Liver (tissue), 3 donors: ENCODE results near the gene BCORL1.

ENCODE experiments used
- GABPA ChIP-seq, 2 donors: IDR thresholded peaks in 1 of 2; conservative IDR thresholded peaks in 1 of 2; 2 replicates each; pipeline ENCODE4 v1.6.1; 2016; ENCODE audit warnings: antibody characterized with exemption in 2 of 2, mild to moderate bottlenecking in 1 of 2, moderate library complexity in 1 of 2
- HNF4G ChIP-seq: IDR thresholded peaks from 2 replicates; pipeline ENCODE4 v1.6.1; 2016; ENCODE audit warnings: antibody characterized with exemption
- JUND ChIP-seq, 2 donors: IDR thresholded peaks; 2 replicates each; pipeline ENCODE4 v1.6.1; 2016; ENCODE audit warnings: antibody characterized with exemption in 2 of 2
- NR2F2 ChIP-seq: IDR thresholded peaks from 2 replicates; pipeline ENCODE4 v1.6.1; 2016; ENCODE audit warnings: antibody characterized with exemption
- RAD21 ChIP-seq, 2 donors: IDR thresholded peaks; 2 replicates each; pipeline ENCODE4 v1.6.1; 2016; ENCODE audit warnings: antibody characterized with exemption in 2 of 2, mild to moderate bottlenecking in 2 of 2
- RXRA ChIP-seq, 2 donors: IDR thresholded peaks; 2 replicates each; pipeline ENCODE4 v1.6.1; 2017 to 2018; ENCODE audit warnings: antibody characterized with exemption in 2 of 2, mild to moderate bottlenecking in 1 of 2
- SP1 ChIP-seq: IDR thresholded peaks from 2 replicates; pipeline ENCODE4 v1.6.1; 2018; ENCODE audit warnings: antibody characterized with exemption, mild to moderate bottlenecking
- TAF1 ChIP-seq: conservative IDR thresholded peaks from 2 replicates; pipeline ENCODE4 v1.6.1; 2016; ENCODE audit warnings: antibody characterized with exemption, mild to moderate bottlenecking
- YY1 ChIP-seq: IDR thresholded peaks from 2 replicates; pipeline ENCODE4 v1.6.1; 2016; ENCODE audit warnings: antibody characterized with exemption, mild to moderate bottlenecking
- TF ChIP-seq, protein P1 (sequence below): fragments of 150-350 bp; IDR thresholded peaks from 2 replicates; pipeline ENCODE4 v1.5.1; 2017; ENCODE audit warnings: improper control_type of control experiment, low read depth, low read length; ENCODE audit not compliant: missing input control
- TF ChIP-seq, protein P2 (sequence below): IDR thresholded peaks from 2 replicates; pipeline ENCODE4 v1.6.1; 2016; ENCODE audit warnings: antibody characterized with exemption
- TF ChIP-seq, protein P3 (sequence below): IDR thresholded peaks from 2 replicates; pipeline ENCODE4 v1.6.1; 2016; ENCODE audit warnings: antibody characterized with exemption, mild to moderate bottlenecking
- TF ChIP-seq, protein P4 (sequence below): IDR thresholded peaks from 2 replicates; pipeline ENCODE4 v1.6.1; 2016; ENCODE audit warnings: antibody characterized with exemption
- TF ChIP-seq, protein P5 (sequence below): IDR thresholded peaks from 2 replicates; pipeline ENCODE4 v1.6.1; 2016; ENCODE audit warnings: antibody characterized with exemption
- donor health status: healthy.
- donor health status: healthy.

DNA sequence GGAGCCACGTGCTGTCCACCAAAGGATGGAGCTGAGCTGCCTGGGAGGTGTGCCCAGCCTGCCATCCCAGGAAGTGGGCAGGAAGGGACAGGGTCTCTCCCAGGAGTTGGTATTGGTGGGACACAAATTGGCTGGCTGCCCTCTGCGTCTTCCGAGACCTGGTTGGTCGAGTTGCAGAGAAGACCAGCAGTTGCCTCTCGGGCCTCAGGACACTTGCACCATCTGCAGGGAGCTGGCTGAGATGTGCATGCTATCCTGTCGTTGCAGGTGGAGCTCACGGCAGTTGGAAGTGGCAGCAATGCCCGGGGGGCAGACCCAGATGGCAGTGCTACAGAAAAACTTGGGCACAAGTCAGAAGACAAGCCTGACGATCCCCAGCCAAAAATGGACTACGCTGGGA is 30.2 kb downstream of the BCORL1 start:
- TF ChIP-seq, protein P1, sequence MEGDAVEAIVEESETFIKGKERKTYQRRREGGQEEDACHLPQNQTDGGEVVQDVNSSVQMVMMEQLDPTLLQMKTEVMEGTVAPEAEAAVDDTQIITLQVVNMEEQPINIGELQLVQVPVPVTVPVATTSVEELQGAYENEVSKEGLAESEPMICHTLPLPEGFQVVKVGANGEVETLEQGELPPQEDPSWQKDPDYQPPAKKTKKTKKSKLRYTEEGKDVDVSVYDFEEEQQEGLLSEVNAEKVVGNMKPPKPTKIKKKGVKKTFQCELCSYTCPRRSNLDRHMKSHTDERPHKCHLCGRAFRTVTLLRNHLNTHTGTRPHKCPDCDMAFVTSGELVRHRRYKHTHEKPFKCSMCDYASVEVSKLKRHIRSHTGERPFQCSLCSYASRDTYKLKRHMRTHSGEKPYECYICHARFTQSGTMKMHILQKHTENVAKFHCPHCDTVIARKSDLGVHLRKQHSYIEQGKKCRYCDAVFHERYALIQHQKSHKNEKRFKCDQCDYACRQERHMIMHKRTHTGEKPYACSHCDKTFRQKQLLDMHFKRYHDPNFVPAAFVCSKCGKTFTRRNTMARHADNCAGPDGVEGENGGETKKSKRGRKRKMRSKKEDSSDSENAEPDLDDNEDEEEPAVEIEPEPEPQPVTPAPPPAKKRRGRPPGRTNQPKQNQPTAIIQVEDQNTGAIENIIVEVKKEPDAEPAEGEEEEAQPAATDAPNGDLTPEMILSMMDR, result no peak
- TF ChIP-seq SP1 (no peak), NR2F2 (no peak), JUND (IDR thresholded peaks at IDR 0.05) (no peak), GABPA (IDR thresholded peaks at IDR 0.05 in 1 of 2, conservative IDR thresholded peaks at IDR 0.05 in 1 of 2) (no peak), YY1 (no peak), RAD21 (IDR thresholded peaks at IDR 0.05) (no peak), TAF1 (no peak), HNF4G (no peak), RXRA (IDR thresholded peaks at IDR 0.05) (no peak)
- TF ChIP-seq, protein P2, sequence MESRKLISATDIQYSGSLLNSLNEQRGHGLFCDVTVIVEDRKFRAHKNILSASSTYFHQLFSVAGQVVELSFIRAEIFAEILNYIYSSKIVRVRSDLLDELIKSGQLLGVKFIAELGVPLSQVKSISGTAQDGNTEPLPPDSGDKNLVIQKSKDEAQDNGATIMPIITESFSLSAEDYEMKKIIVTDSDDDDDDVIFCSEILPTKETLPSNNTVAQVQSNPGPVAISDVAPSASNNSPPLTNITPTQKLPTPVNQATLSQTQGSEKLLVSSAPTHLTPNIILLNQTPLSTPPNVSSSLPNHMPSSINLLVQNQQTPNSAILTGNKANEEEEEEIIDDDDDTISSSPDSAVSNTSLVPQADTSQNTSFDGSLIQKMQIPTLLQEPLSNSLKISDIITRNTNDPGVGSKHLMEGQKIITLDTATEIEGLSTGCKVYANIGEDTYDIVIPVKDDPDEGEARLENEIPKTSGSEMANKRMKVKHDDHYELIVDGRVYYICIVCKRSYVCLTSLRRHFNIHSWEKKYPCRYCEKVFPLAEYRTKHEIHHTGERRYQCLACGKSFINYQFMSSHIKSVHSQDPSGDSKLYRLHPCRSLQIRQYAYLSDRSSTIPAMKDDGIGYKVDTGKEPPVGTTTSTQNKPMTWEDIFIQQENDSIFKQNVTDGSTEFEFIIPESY, result no peak
- TF ChIP-seq, protein P3, sequence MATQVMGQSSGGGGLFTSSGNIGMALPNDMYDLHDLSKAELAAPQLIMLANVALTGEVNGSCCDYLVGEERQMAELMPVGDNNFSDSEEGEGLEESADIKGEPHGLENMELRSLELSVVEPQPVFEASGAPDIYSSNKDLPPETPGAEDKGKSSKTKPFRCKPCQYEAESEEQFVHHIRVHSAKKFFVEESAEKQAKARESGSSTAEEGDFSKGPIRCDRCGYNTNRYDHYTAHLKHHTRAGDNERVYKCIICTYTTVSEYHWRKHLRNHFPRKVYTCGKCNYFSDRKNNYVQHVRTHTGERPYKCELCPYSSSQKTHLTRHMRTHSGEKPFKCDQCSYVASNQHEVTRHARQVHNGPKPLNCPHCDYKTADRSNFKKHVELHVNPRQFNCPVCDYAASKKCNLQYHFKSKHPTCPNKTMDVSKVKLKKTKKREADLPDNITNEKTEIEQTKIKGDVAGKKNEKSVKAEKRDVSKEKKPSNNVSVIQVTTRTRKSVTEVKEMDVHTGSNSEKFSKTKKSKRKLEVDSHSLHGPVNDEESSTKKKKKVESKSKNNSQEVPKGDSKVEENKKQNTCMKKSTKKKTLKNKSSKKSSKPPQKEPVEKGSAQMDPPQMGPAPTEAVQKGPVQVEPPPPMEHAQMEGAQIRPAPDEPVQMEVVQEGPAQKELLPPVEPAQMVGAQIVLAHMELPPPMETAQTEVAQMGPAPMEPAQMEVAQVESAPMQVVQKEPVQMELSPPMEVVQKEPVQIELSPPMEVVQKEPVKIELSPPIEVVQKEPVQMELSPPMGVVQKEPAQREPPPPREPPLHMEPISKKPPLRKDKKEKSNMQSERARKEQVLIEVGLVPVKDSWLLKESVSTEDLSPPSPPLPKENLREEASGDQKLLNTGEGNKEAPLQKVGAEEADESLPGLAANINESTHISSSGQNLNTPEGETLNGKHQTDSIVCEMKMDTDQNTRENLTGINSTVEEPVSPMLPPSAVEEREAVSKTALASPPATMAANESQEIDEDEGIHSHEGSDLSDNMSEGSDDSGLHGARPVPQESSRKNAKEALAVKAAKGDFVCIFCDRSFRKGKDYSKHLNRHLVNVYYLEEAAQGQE, result no peak
- TF ChIP-seq, protein P4, sequence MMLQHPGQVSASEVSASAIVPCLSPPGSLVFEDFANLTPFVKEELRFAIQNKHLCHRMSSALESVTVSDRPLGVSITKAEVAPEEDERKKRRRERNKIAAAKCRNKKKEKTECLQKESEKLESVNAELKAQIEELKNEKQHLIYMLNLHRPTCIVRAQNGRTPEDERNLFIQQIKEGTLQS, result no peak
- TF ChIP-seq, protein P5, sequence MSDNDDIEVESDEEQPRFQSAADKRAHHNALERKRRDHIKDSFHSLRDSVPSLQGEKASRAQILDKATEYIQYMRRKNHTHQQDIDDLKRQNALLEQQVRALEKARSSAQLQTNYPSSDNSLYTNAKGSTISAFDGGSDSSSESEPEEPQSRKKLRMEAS, result no peak
